HepG2 (cell line): ENCODE data around the gene SRSF2.

Experiments
- BCL3 ChIP-seq: sonication (generic); formaldehyde crosslinking; IDR thresholded peaks from 2 replicates; pipeline ENCODE4 v1.5.1; 2020; ENCODE audit warnings: mild to moderate bottlenecking, missing genetic modification reagents, moderate library complexity
- BCLAF1 ChIP-seq: fragments of 450-650 bp; IDR thresholded peaks from 2 replicates; pipeline ENCODE4 v1.6.1; 2017; ENCODE audit warnings: mild to moderate bottlenecking
- HOXA3 ChIP-seq: sonication (generic); formaldehyde crosslinking; IDR thresholded peaks from 2 replicates; pipeline ENCODE4 v1.5.0; 2020; ENCODE audit warnings: missing genetic modification reagents
- HOXA5 ChIP-seq: sonication (generic); formaldehyde crosslinking; IDR thresholded peaks from 2 replicates; pipeline ENCODE4 v1.4.0; 2020; ENCODE audit warnings: missing genetic modification reagents
- PTBP1 ChIP-seq: fragments of 200-400 bp; formaldehyde crosslinking; IDR thresholded peaks from 2 replicates; pipeline ENCODE4 v1.6.1; 2018; ENCODE audit warnings: low read length, low read depth; ENCODE audit not compliant: poor library complexity, severe bottlenecking
- RBFOX2 ChIP-seq: fragments of 200-400 bp; formaldehyde crosslinking; IDR thresholded peaks from 2 replicates; pipeline ENCODE4 v1.6.1; 2017; ENCODE audit warnings: low read depth, mild to moderate bottlenecking, low read length
- RNF2 ChIP-seq: fragments of 450-650 bp; conservative IDR thresholded peaks from 2 replicates; pipeline ENCODE4 v1.6.1; 2016; ENCODE audit warnings: low read depth
- THAP11 ChIP-seq: IDR thresholded peaks from 2 replicates; pipeline ENCODE4 v1.6.1; 2016; ENCODE audit warnings: missing biosample characterization, missing genetic modification reagents
- ZNF20 ChIP-seq: sonication (generic); formaldehyde crosslinking; IDR thresholded peaks from 2 replicates; pipeline ENCODE4 v1.4.0; 2020; ENCODE audit warnings: mild to moderate bottlenecking, moderate library complexity, missing genetic modification reagents
- ZNF567 ChIP-seq: sonication (generic); formaldehyde crosslinking; IDR thresholded peaks from 2 replicates; pipeline ENCODE4 v1.8.1; 2023; ENCODE audit warnings: mild to moderate bottlenecking, missing genetic modification reagents, borderline replicate concordance

- no peak for TF ChIP-seq ZNF20 (CRISPR knock-in tag)
- no peak for TF ChIP-seq HOXA3 (CRISPR knock-in tag)
- TF ChIP-seq ZNF567 (CRISPR knock-in tag): no peak
- no peak for TF ChIP-seq BCLAF1
- no peak for TF ChIP-seq PTBP1
- TF ChIP-seq HOXA5 (CRISPR knock-in tag): no peak
- TF ChIP-seq THAP11 (CRISPR knock-in tag): no peak
- TF ChIP-seq BCL3 (CRISPR knock-in tag): no peak
- no peak for TF ChIP-seq RNF2
- peak; percentile 54 for TF ChIP-seq RBFOX2
These were observed 2.9 kb downstream of the SRSF2 start for GRCh38 chr17:76734080-76734840.
